NB4 (cell line): Measurements from ENCODE around the gene ATRNL1.
A peak's percentile ranks its signal among the peaks of the same experiment; 100 is the strongest.

Experiments
- DNase-seq: peaks from one replicate; pipeline ENCODE4 v3.0.0; 2010; ENCODE audit warnings: low read depth
- H3K4me3 ChIP-seq: one replicate; pipeline ENCODE4 v1.5.1; 2011; ENCODE audit warnings: mild to moderate bottlenecking, low read depth, low read length, moderate library complexity
- CTCF ChIP-seq: IDR thresholded peaks from one replicate; pipeline ENCODE4 v1.5.1; 2012; ENCODE audit warnings: low read depth, low read length
- MAX ChIP-seq: IDR thresholded peaks from 2 replicates; pipeline ENCODE4 v1.6.1; 2011; ENCODE audit warnings: low read depth, low read length
- MYC ChIP-seq: IDR thresholded peaks from 2 replicates; pipeline ENCODE4 v1.6.1; 2011; ENCODE audit warnings: low read depth, low read length
- POLR2A ChIP-seq: IDR thresholded peaks from 2 replicates; pipeline ENCODE4 v1.6.1; 2011; ENCODE audit warnings: mild to moderate bottlenecking; ENCODE audit not compliant: insufficient read length; ENCODE audit errors: extremely low read depth

The ATRNL1 gene

GRCh38 chr10:115141254-115141653 lies 48.1 kb downstream of the ATRNL1 start:
- peak; percentile 26 for DNase-seq
- H3K4me3 ChIP-seq = no peak overlapping the region
- TF ChIP-seq MYC (no peak), MAX (no peak), CTCF (peak; percentile 48)

- TF ChIP-seq MYC (no peak), MAX (no peak), POLR2A (no peak), CTCF (no peak)
- no peak for DNase-seq
- H3K4me3 ChIP-seq = no peak overlapping the region
These were observed 64.2 kb downstream of the ATRNL1 start for GRCh38 chr10:115157357-115157756.

DNA sequence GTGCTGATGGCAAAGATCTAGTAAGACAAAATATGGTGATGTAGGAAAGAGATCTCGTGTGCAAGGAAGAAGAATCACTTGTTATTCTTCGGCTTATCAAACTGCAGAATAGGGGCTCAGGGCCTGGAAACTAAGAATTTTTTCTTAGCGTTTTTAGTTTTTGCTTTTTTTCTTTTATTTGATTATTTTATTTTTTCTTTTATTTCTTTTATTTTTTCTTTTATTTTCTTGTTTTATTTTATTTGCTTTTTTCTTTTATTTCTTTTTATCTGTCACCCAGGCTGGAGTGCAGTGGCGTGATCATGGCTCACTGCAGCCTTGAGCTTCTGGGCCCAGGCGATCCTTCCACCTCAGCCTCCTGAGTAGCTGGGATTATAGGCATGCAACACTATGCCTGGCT lies 70.0 kb downstream of the ATRNL1 start:
- H3K4me3 ChIP-seq = no peak overlapping the region
- TF ChIP-seq POLR2A (no peak), MAX (no peak), CTCF (no peak), MYC (no peak)
- no peak for DNase-seq

- H3K4me3 ChIP-seq = no peak overlapping the region
- DNase-seq = no peak
- TF ChIP-seq POLR2A = no peak
- TF ChIP-seq MAX = no peak
- no peak for TF ChIP-seq CTCF
- TF ChIP-seq MYC = no peak
These were observed 71.1 kb downstream of the ATRNL1 start for GRCh38 chr10:115164220-115164619.

DNA sequence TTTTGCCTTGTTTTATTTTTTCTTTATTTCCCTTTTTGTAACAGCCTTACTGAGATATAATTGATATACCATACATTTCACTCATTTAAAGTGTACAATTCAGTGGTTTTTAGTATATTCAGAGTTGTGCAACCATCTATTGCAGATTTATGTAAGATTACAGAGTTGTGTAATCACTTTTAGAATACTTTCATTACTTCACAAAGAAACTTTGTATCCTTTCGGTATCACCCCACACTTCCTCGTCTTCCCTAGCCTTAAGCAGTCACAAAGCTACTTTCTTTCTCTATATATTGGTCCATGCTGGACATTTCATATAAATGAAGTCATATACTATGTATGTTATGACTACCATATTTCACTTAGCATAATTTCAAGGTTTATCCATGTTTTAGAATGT lies 74.6 kb downstream of the ATRNL1 start:
- TF ChIP-seq POLR2A = no peak
- no peak for TF ChIP-seq MYC
- no peak for TF ChIP-seq CTCF
- TF ChIP-seq MAX = no peak
- no peak overlapping the region for H3K4me3 ChIP-seq
- peak; percentile 25 for DNase-seq

DNA sequence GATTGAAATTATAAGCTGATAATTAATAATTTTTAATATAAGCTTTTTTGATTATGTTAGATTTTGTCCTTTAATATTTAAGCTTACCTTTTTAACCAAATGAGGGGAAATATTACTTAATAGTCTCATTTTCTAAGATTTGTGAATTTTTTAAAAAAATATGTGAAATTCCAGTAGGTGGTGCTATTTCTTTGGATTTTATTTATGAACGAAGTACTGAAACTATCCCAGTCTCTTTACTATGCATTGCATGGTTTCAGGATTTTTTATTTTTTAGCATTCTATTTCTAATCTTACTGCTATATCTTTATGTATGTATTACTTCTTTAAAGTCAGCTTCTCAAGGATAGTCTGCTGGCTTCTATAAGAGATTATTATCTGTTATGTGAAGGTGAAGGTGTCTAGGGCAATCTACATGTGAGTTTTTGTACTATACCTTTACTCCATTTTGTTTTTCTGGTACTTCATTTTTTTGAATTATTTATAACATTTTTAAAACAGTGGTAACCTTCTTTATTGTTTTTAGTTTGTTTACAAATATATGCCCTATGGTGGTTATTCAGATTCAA lies 78.3 kb downstream of the ATRNL1 start:
- DNase-seq = peak; percentile 28
- TF ChIP-seq MYC = no peak
- no peak for TF ChIP-seq POLR2A
- no peak for TF ChIP-seq MAX
- TF ChIP-seq CTCF = no peak
- H3K4me3 ChIP-seq = no peak overlapping the region
